Hindlimb muscle (tissue), 1 donor: ENCODE data around the gene SH3D21. TPM values are rescaled to one million over a fixed set of nuclear protein-coding genes. Genes with fewer than 3 reads are reported as not detected.

Source experiments
- DNase-seq: peaks from one replicate; pipeline ENCODE4 v3.0.0-alpha.2; 2013
- polyA plus RNA-seq: library from polyadenylated mRNA; unstranded; fragments of 120-200 nt; gene quantifications from one replicate; pipeline ENCODE4 v1.2.1, GENCODE V29; 2013; ENCODE audit not compliant: insufficient read length

The SH3D21 gene
- polyA plus RNA-seq, 1 donor = 3.4 TPM

- DNase-seq = no peak
These were observed 2.4 kb upstream of the SH3D21 start for GRCh38 chr1:36303650-36304360.

GRCh38 chr1:36304521-36304920 lies 1.6 kb upstream of the SH3D21 start:
- DNase-seq = no peak

GRCh38 chr1:36304970-36305914 lies 926 bp upstream of the SH3D21 start:
- DNase-seq = no peak

DNA sequence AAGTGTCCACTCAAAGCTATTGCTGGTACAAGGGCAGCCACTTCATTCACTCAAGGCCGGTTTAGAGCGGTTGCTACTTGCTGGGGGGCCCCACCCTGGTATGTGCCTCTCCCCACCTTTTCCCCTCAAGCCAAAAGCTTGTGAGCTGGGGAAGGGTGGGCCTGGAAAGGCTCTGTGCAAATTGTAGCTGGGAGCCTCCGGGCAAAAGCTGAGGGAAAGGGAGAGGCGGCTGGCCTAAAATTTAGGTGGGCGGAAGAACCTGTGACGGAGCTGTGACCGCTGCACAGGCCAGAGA lies 306 bp upstream of the SH3D21 start:
- DNase-seq = no peak

GRCh38 chr1:36306902-36307456 lies 811 bp downstream of the SH3D21 start:
- peak; percentile 93 for DNase-seq

DNA sequence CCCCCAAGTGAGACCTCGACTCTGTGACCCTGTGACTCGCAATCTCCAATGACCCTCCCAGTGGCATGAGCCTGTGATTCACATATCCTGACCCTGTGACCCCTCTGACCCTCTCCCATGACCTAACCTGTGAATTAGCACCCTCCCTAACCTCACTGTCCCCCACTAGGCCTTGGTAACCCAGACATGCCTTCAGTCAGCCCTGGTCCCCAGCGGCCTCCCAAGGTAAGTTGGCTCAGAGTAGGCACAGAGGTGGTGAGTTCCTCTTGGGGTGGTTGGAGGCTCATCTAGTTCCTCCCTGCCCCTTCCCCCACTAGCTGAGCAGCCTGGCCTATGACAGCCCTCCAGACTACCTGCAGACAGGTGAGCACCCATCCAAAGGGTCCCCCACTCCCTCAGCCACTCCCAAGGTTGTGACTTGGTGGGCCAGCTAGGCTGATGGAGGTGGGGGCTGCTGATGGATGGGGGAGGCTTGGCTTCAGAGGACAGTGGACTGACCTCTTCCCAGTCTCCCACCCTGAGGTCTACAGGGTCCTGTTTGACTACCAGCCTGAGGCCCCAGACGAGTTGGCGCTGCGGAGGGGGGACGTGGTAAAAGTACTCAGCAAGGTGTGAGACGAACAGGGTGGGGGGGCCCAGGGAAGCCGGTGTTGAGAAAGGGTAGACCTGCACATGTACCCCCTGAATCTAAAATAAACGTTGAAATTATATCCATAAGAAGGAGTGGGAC lies 1.6 kb downstream of the SH3D21 start:
- no peak for DNase-seq

GRCh38 chr1:36309397-36309796 lies 3.2 kb downstream of the SH3D21 start:
- no peak for DNase-seq

GRCh38 chr1:36320291-36320761 lies 14.2 kb downstream of the SH3D21 start:
- no peak for DNase-seq

- DNase-seq = peak; percentile 36
These were observed 14.6 kb downstream of the SH3D21 start for GRCh38 chr1:36320767-36321118.

- DNase-seq = peak; percentile 94
These were observed 15.2 kb downstream of the SH3D21 start for GRCh38 chr1:36321119-36321951.

DNA sequence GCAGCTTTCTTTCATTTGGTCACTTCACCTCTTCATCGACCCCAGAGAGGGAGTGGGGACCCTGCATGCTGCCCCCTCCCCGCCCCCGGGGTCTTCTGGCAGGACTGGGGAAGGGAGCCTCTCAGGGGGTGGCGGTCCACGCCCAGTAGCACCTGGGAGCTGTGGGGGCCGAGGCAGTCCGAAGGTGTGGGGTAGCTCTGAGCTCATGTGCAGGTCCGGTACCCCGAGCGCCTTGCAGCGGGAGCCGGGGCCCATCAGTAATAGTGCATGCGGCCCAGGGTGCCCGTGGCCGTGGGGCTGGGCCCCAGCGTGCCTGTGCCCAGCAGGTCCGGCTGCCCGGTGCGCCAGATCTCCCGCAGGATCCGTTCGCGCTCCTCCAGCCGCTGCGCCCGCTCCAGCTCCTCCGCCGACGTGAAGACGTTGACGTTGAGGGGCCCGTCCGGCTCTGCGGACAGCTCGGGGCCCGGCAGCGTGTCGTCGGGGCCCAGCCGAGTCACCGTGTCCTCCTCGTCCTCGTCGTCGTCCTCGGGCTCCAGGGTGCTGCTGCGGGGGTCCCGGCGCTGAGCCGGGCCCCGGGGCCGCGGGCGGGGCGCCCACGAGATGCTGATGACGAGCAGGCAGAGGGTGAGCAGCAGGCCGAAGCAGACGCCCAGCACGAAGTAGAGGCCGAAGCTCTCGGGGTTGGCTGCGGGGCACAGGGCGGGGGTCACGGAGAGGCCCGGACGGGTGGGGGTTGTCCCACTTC lies 16.0 kb downstream of the SH3D21 start:
- peak; percentile 34 for DNase-seq

DNA sequence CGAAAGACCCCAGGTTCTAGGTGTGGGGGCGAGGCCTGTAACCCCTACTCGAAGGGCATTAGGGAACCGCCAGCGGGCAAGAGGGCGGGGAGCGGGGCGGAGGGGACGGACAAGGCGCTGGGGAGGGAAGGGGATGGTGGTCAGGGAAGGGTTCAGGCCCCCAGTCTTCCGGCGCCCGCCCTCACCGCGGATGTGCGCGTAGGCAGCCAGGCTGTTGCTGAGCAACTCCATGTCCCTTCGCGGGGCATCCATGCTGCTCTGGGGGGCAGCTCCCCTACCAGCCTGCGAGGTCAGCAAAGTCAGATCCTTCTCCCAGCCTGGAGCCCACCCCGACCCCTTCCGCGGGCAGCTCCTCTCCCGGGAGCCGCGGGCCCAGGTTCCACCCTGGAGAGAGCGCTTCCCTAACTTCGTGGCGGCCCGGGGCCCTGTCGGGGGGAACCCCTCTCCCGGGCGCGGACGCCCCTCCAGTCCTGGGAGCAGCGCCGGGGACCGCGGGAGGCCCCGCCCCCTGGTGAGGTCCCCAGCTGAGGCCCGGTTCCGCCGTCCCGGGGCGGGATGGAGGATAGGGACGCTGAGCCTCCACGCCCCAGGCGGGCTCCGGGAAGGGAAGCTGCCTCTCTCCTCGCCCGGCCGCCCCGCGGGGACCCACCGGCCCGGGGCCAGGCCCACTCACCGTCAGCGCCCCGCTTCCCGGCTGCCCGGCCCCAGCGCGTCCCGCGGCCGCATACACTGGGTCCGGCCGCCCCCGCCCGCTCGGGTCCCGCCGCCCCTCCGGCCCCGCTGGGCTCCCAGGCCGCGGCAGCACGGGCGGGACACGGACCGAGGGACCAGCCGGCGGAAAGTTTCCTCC lies 16.8 kb downstream of the SH3D21 start:
- peak; percentile 54 for DNase-seq

GRCh38 chr1:36323636-36324352 lies 17.6 kb downstream of the SH3D21 start, which contains the start of gene EVA1B:
Gene EVA1B, minus strand, starts transcription at chr1:36323645. Its CDS starts 608 bp downstream, at chr1:36323037.
- DNase-seq = peak; percentile 87

DNA sequence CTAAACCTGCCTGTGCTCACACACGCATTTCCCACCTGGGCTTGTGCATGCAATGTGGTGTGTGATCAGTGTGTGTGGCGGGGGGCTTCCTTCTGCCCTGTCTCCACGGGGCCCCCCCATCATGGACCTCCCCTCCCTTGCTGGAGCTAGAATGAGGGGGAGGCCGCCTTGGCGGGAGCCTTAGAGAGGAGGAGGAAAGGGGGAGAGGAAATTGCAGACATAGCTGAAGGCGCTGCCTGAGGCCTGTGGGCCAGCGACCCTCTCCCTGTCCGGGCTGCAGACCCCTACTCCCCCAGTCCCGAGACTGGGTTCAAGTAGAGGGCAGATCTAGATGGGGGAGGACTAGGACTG lies 18.2 kb downstream of the SH3D21 start:
- no peak for DNase-seq

DNA sequence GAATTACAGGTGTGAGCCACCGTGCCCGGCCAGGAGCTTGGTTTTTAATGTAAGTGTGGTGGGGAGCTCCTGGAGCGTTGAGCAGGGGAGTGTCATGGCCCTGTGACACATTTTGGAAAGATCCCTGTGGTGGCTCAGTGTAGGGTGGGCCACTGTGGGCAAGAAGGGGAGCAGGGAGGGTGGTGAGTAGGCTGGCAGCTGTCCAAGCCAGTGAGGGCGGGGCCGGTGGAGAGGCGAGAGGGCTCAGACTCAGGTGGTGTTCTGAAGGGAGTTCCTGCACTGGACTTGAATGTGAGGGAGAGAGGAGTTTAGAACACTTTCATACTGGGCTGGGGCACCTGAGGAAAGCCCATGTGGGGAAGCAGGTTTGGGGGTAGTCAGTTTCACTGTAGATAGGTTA lies 20.3 kb downstream of the SH3D21 start:
- DNase-seq = no peak

GRCh38 chr1:36327421-36328087 lies 21.4 kb downstream of the SH3D21 start:
- DNase-seq = no peak

DNA sequence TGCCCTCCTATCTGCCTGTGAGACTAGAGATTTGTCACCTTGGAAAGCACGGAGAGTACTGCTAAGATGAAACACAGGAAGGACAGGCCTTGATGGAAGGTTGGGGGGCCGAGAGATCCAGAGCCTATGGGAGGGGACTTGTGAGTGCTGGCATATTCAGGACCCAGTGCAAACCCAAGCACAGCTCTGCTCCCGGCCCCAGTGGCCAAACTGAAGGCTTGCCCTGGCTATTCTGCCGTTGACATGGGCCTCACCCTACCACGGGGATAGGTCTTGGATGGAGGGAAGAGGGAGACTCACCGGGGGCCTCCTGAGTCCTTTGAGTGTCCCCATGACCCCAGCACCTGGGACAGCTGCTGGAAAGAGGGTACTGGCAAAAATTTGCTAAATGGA lies 21.9 kb downstream of the SH3D21 start:
- no peak for DNase-seq

GRCh38 chr1:36328713-36329112 lies 22.5 kb downstream of the SH3D21 start:
- no peak for DNase-seq

- DNase-seq = no peak
These were observed 23.6 kb downstream of the SH3D21 start for GRCh38 chr1:36329817-36330216.
